Measurements from ENCODE around the gene LMAN2L.
"Not testable (repeated sequence)": the region's sequence is repeated elsewhere in the genome, so short reads cannot be mapped to it uniquely, and the experiment has no call there.

LMAN2L gene

GRCh38 chr2:96685577-96686459 is 54.0 kb downstream of the LMAN2L start:
- no peak for DNase-seq

GRCh38 chr2:96684883-96685576 is 54.8 kb downstream of the LMAN2L start:
- no peak for DNase-seq

- no peak for DNase-seq
Observed at GRCh38 chr2:96683972-96684820, 55.7 kb downstream of the LMAN2L start.

GRCh38 chr2:96683307-96683706 is 56.6 kb downstream of the LMAN2L start:
- DNase-seq: no peak

GRCh38 chr2:96681540-96681939 is 58.3 kb downstream of the LMAN2L start:
- no peak for DNase-seq

- no peak for DNase-seq
Observed at GRCh38 chr2:96680561-96681141, 59.2 kb downstream of the LMAN2L start.

GRCh38 chr2:96679848-96680247 is 60.0 kb downstream of the LMAN2L start:
- no peak for DNase-seq

GRCh38 chr2:96669539-96670215 is 70.2 kb downstream of the LMAN2L start:
- DNase-seq: no peak

- no peak for DNase-seq
Observed at GRCh38 chr2:96668771-96669170, 71.1 kb downstream of the LMAN2L start.

GRCh38 chr2:96665717-96666116 is 74.1 kb downstream of the LMAN2L start:
- DNase-seq: not testable (repeated sequence)

GRCh38 chr2:96665083-96665569 is 74.7 kb downstream of the LMAN2L start:
- DNase-seq: no peak

GRCh38 chr2:96664366-96664925 is 75.4 kb downstream of the LMAN2L start:
- no peak for DNase-seq

- no peak for DNase-seq
Observed at GRCh38 chr2:96663829-96664228, 76.0 kb downstream of the LMAN2L start.

- no peak for DNase-seq
Observed at GRCh38 chr2:96663177-96663576, 76.7 kb downstream of the LMAN2L start.

- DNase-seq: no peak
Observed at GRCh38 chr2:96662360-96662759, 77.5 kb downstream of the LMAN2L start.

GRCh38 chr2:96661324-96661723 is 78.5 kb downstream of the LMAN2L start:
- DNase-seq: no peak

- DNase-seq: no peak
Observed at GRCh38 chr2:96656540-96656939, 83.3 kb downstream of the LMAN2L start.

Measured in activated naive CD4-positive, alpha-beta T cell treated with anti-CD3 and anti-CD28 coated beads, Interleukin-2, amount 50 U/mL, for 16 hours (primary cell).